H9 (cell line): ENCODE measurements around the gene ECE2. TPM values are rescaled to one million over a fixed set of nuclear protein-coding genes. Genes with fewer than 3 reads are reported as not detected.

ENCODE experiments used
- DNase-seq: peaks from one replicate; pipeline ENCODE4 v3.0.0-alpha.2; 2017
- H2AFZ ChIP-seq: one replicate; pipeline ENCODE4 v1.6.1; 2013; ENCODE audit warnings: mild to moderate bottlenecking, low read length, control low read depth, moderate library complexity
- H2AK5ac ChIP-seq: 2 replicates; pipeline ENCODE4 v1.6.1; 2013; ENCODE audit warnings: low read length, control low read depth, mixed read lengths; ENCODE audit not compliant: insufficient read length
- H2BK120ac ChIP-seq: one replicate; pipeline ENCODE4 v1.6.1; 2013; ENCODE audit warnings: low read depth, mild to moderate bottlenecking, low read length, control low read depth, inconsistent platforms; ENCODE audit not compliant: poor library complexity, severe bottlenecking
- H2BK12ac ChIP-seq: 2 replicates; pipeline ENCODE4 v1.6.1; 2013; ENCODE audit warnings: low read length, control low read depth, mixed read lengths, low read depth; ENCODE audit not compliant: insufficient read length
- H2BK15ac ChIP-seq: 2 replicates; pipeline ENCODE4 v1.6.1; 2013; ENCODE audit warnings: low read depth, low read length, control low read depth
- H2BK20ac ChIP-seq: one replicate; pipeline ENCODE4 v1.6.1; 2013; ENCODE audit warnings: low read depth, mild to moderate bottlenecking, low read length, control low read depth, inconsistent platforms; ENCODE audit not compliant: poor library complexity, severe bottlenecking
- H2BK5ac ChIP-seq: 2 replicates; pipeline ENCODE4 v1.6.1; 2013; ENCODE audit warnings: low read length, control low read depth, mixed read lengths; ENCODE audit not compliant: insufficient read length
- H3K14ac ChIP-seq: 2 replicates; pipeline ENCODE4 v1.6.1; 2013; ENCODE audit warnings: low read length, control low read depth; ENCODE audit not compliant: insufficient read depth
- H3K18ac ChIP-seq: 2 replicates; pipeline ENCODE4 v1.6.1; 2013; ENCODE audit warnings: low read depth, mild to moderate bottlenecking, mixed read lengths, low read length, control low read depth; ENCODE audit not compliant: insufficient read length
- H3K23ac ChIP-seq: 2 replicates; pipeline ENCODE4 v1.6.1; 2013; ENCODE audit warnings: low read length, control low read depth, mixed read lengths, low read depth; ENCODE audit not compliant: insufficient read length
- H3K23me2 ChIP-seq: 2 replicates; pipeline ENCODE4 v1.6.1; 2013; ENCODE audit warnings: low read depth, mild to moderate bottlenecking, mixed read lengths, low read length, control low read depth; ENCODE audit not compliant: insufficient read length, poor library complexity, severe bottlenecking
- H3K27ac ChIP-seq: 2 replicates; pipeline ENCODE4 v1.5.1; 2013; ENCODE audit warnings: low read length, control low read depth, mixed read lengths, low read depth; ENCODE audit not compliant: insufficient read length
- H3K27me3 ChIP-seq: 2 replicates; pipeline ENCODE4 v1.6.1; 2013; ENCODE audit warnings: low read length, control low read depth, inconsistent platforms; ENCODE audit not compliant: insufficient read depth
- H3K4ac ChIP-seq: 2 replicates; pipeline ENCODE4 v1.6.1; 2013; ENCODE audit warnings: low read depth, mild to moderate bottlenecking, control low read depth, inconsistent platforms, low read length, moderate library complexity
- H3K4me1 ChIP-seq: 2 replicates; pipeline ENCODE4 v1.6.1; 2013; ENCODE audit warnings: low read length, control low read depth, inconsistent platforms; ENCODE audit not compliant: insufficient read depth
- H3K4me2 ChIP-seq: 2 replicates; pipeline ENCODE4 v1.6.1; 2013; ENCODE audit warnings: low read length, control low read depth, mixed read lengths; ENCODE audit not compliant: insufficient read length, insufficient read depth
- H3K56ac ChIP-seq: 2 replicates; pipeline ENCODE4 v1.6.1; 2013; ENCODE audit warnings: low read depth, mild to moderate bottlenecking, mixed read lengths, low read length, control low read depth; ENCODE audit not compliant: insufficient read length
- H3K79me1 ChIP-seq: 2 replicates; pipeline ENCODE4 v1.6.1; 2013; ENCODE audit warnings: low read depth, mild to moderate bottlenecking, moderate library complexity, low read length, control low read depth, inconsistent platforms; ENCODE audit not compliant: insufficient read depth, poor library complexity, severe bottlenecking
- H3K79me2 ChIP-seq: 2 replicates; pipeline ENCODE4 v1.6.1; 2013; ENCODE audit warnings: low read length, control low read depth, inconsistent platforms; ENCODE audit not compliant: insufficient read depth
- H3K9ac ChIP-seq: 2 replicates; pipeline ENCODE4 v1.6.1; 2013; ENCODE audit warnings: low read length, control low read depth, mixed read lengths; ENCODE audit not compliant: insufficient read length; ENCODE audit errors: extremely low read depth
- H3K9me3 ChIP-seq: one replicate; pipeline ENCODE4 v1.6.1; 2013; ENCODE audit warnings: low read depth, low read length, inconsistent platforms; ENCODE audit not compliant: control insufficient read depth
- H3T11ph ChIP-seq: one replicate; pipeline ENCODE4 v1.6.1; 2013; ENCODE audit warnings: mild to moderate bottlenecking, low read length, control low read depth, inconsistent platforms
- H4K20me1 ChIP-seq: one replicate; pipeline ENCODE4 v1.6.1; 2013; ENCODE audit not compliant: control insufficient read depth, insufficient read length, insufficient read depth
- H4K5ac ChIP-seq: 2 replicates; pipeline ENCODE4 v1.6.1; 2013; ENCODE audit warnings: low read depth, mild to moderate bottlenecking, mixed read lengths, low read length, control low read depth; ENCODE audit not compliant: insufficient read length
- H4K8ac ChIP-seq: replicated peaks from 2 replicates; pipeline ENCODE4 v1.6.1; 2013; ENCODE audit warnings: low read length, control low read depth, mixed read lengths, low read depth; ENCODE audit not compliant: insufficient read length
- H4K91ac ChIP-seq: 2 replicates; pipeline ENCODE4 v1.6.1; 2013; ENCODE audit warnings: low read depth, mild to moderate bottlenecking, moderate library complexity, mixed read lengths, low read length, control low read depth; ENCODE audit not compliant: insufficient read length
- H3K27ac Mint-ChIP-seq, 3 experiments: 2 replicates in 2 of 3; 3 replicates in 1 of 3; pipeline ENCODE4 v1.8.0; 2020 to 2021; ENCODE audit warnings: mixed read lengths in 3 of 3, mild to moderate bottlenecking in 1 of 3, moderate library complexity in 1 of 3
- H3K27me3 Mint-ChIP-seq: 2 replicates; pipeline ENCODE4 v1.8.0; 2021; ENCODE audit warnings: low read depth, mild to moderate bottlenecking, moderate library complexity, mixed read lengths
- H3K36me3 Mint-ChIP-seq, 3 experiments: 2 replicates in 2 of 3; 3 replicates in 1 of 3; pipeline ENCODE4 v1.8.0; 2020 to 2021; ENCODE audit warnings: low read depth in 3 of 3, mixed read lengths in 3 of 3; ENCODE audit not compliant: insufficient read depth in 1 of 3
- H3K4me1 Mint-ChIP-seq, 2 experiments: 2 replicates each; pipeline ENCODE4 v1.8.0; 2020; ENCODE audit warnings: mixed read lengths in 2 of 2
- H3K4me3 Mint-ChIP-seq, 2 experiments: 2 replicates in 1 of 2; 3 replicates in 1 of 2; pipeline ENCODE4 v1.8.0; 2020 to 2021; ENCODE audit warnings: mild to moderate bottlenecking in 2 of 2, mixed read lengths in 2 of 2, moderate library complexity in 1 of 2
- H3K9me3 Mint-ChIP-seq, 2 experiments: 2 replicates in 1 of 2; 3 replicates in 1 of 2; pipeline ENCODE4 v1.8.0; 2020; ENCODE audit warnings: mild to moderate bottlenecking in 2 of 2, mixed read lengths in 2 of 2, moderate library complexity in 1 of 2
- CTCF ChIP-seq: fragments of 200-600 bp; sonication (generic); conservative IDR thresholded peaks from 3 replicates; pipeline ENCODE4 v1.8.0; 2021; ENCODE audit warnings: antibody characterized with exemption, mild to moderate bottlenecking
- WGBS: extraction: QIAGEN DNeasy Blood & Tissue Kit; methylation state at CpG from one replicate; pipeline ENCODE4 v1.1.7; 2013; ENCODE audit warnings: missing lambda C conversion rate, low lambda C conversion rate, mixed read lengths; ENCODE audit not compliant: insufficient read length; ENCODE audit errors: extremely low coverage; 5-methylcytosine and 5-hydroxymethylcytosine counted together
- total RNA-seq: library from RNA; stranded (reverse); gene quantifications from 2 replicates; pipeline ENCODE4 v1.2.1, GENCODE V29; 2021

Gene ECE2
- total RNA-seq, 1 experiment from 2014 or later, result not detected

DNA sequence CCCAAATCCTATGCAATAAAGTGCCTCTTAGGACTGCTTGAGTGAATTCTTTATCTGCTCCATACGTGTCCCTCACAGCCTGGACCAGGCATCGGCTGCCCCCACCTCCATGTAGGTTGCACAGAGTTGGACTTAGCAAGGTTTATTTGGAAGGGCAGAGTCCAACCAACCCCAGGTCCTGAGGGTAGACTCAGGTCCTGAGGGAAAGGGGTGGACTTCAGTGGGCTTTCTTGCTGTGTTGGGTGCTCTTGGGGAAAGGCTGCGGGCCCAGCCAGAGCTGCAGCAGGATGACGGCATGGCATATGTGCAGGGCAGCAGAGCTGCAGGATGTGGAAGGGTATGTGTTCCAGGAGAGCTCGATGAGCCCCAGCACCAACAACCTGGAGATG is 33.5 kb upstream of the ECE2 start:
- no CpG with 5 or more reads among the region's 5 CpGs for WGBS

More for the DNA sequence above, 33.5 kb upstream of the ECE2 start:
- Histone ChIP-seq H3K23me2 (no peaks in the 10 kb centered on the region), H4K91ac (no peak overlapping the region), H3K18ac (no peak overlapping the region), H4K20me1 (no peaks in the 10 kb centered on the region), H2BK20ac (no peak overlapping the region), H3K23ac (no peak overlapping the region), H3K4me2 (no peak overlapping the region), H3K9ac (no peak overlapping the region), H3K4me1 (no peaks in the 10 kb centered on the region), H3K14ac (no peak overlapping the region), H3K9me3 (no peaks in the 10 kb centered on the region), H3K27me3 (no peaks in the 10 kb centered on the region), H4K8ac (no peak overlapping the region), H3K56ac (no peak overlapping the region), H2BK12ac (no peak overlapping the region), H2BK120ac (no peak overlapping the region), H3K27ac (no peak overlapping the region), H2BK5ac (no peak overlapping the region), H3K4ac (no peak overlapping the region), H4K5ac (no peak overlapping the region), H3K79me1 (no peaks in the 10 kb centered on the region), H3K79me2 (no peaks in the 10 kb centered on the region), H2BK15ac (no peak overlapping the region), H3T11ph (no peak overlapping the region), H2AK5ac (no peak overlapping the region), H2AFZ (no peak overlapping the region)
- Mint-ChIP-seq H3K4me3 (no peak overlapping the region), H3K36me3 (peaks cover 15 to 41% (median 36%) of the 10 kb centered on the region in 3 experiments), H3K4me1 (no peaks in the 10 kb centered on the region), H3K27me3 (peaks cover 1% of the 10 kb centered on the region; the same call in 1 of the 2 replicates), H3K27ac (no peak overlapping the region), H3K9me3 (no peaks in the 10 kb centered on the region)
- no peak for DNase-seq
- TF ChIP-seq CTCF, result no peak
